Body of pancreas (tissue), 4 donors: ENCODE data around the gene GNB1L.

Experiments used
- CTCF ChIP-seq, 7 experiments: fragments of 450-650 bp in 4 of 7; fragments of 200-600 bp in 3 of 7; sonication (generic) in 3 of 7; IDR thresholded peaks; one replicate each; pipeline ENCODE4 v1.5.1; 2016 to 2019; ENCODE audit warnings: antibody characterized with exemption in 7 of 7
- POLR2A ChIP-seq, 3 donors: fragments of 450-650 bp; IDR thresholded peaks; one replicate each; pipeline ENCODE4 v1.6.1; 2016; ENCODE audit warnings: antibody characterized with exemption in 3 of 3, mild to moderate bottlenecking in 2 of 3

- TF ChIP-seq CTCF (IDR thresholded peaks at IDR 0.05) = no peak
- TF ChIP-seq POLR2A (IDR thresholded peaks at IDR 0.05) = no peak
Observed at GRCh38 chr22:19827341-19828034, 27.2 kb downstream of the GNB1L start.
